PC-9 (cell line): Measurements from ENCODE around the gene GDF10.

ENCODE experiments used
- EZH2 ChIP-seq: fragments of 200-600 bp; sonication (generic); IDR thresholded peaks from 2 replicates; pipeline ENCODE4 v1.8.0; 2017; ENCODE audit warnings: antibody characterized with exemption, low read depth
- TF ChIP-seq, protein P1 (sequence below): fragments of 200-600 bp; sonication (generic); conservative IDR thresholded peaks from 2 replicates; pipeline ENCODE4 v1.6.1; 2017; ENCODE audit warnings: mixed run types, antibody characterized with exemption, mild to moderate bottlenecking, moderate library complexity

DNA sequence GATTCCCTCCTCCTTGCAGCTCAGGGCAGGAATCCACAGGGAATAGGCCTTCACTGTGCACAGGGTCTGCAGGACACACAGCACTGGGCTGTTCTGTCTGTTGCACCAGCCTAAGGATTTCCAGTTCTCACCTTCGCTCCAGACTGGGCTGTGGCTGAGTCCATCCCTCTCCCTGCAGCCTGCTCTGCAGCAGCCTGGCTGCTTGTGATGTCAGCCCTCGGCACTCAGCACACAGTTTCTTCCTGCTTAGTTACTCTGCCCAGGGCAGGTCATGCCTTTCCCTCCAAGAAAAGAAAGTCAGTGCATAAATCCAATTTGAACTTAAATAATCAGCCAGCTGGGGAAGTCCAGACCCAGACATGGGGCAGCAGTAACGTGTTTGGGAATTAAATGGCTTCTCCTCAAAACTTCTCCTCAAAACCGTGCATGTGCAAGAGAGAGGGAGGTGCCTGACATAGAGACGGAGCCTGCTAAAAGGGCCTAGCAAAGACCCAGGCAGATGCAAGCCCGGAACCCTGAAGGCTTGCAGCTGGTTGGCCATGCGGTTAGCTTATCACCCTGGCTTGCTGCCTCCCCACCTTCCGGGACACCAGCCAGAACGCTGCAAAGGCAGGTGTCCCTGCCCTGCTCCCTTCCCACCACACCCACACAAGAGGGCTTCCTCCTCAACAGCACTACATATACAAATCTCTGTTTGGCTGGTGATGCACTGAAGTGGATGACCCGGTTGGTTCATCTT is 11.4 kb downstream of the GDF10 start:
- TF ChIP-seq, protein P1, sequence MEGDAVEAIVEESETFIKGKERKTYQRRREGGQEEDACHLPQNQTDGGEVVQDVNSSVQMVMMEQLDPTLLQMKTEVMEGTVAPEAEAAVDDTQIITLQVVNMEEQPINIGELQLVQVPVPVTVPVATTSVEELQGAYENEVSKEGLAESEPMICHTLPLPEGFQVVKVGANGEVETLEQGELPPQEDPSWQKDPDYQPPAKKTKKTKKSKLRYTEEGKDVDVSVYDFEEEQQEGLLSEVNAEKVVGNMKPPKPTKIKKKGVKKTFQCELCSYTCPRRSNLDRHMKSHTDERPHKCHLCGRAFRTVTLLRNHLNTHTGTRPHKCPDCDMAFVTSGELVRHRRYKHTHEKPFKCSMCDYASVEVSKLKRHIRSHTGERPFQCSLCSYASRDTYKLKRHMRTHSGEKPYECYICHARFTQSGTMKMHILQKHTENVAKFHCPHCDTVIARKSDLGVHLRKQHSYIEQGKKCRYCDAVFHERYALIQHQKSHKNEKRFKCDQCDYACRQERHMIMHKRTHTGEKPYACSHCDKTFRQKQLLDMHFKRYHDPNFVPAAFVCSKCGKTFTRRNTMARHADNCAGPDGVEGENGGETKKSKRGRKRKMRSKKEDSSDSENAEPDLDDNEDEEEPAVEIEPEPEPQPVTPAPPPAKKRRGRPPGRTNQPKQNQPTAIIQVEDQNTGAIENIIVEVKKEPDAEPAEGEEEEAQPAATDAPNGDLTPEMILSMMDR, result no peak
- TF ChIP-seq EZH2, result no peak
